GM12801 (cell line): ENCODE data around the gene FLAD1.
A peak's percentile ranks its signal among the peaks of the same experiment; 100 is the strongest.

ENCODE experiments used
- CTCF ChIP-seq: IDR thresholded peaks from one replicate; pipeline ENCODE4 v1.5.1; 2011; ENCODE audit warnings: control low read depth; ENCODE audit not compliant: insufficient read length; ENCODE audit errors: extremely low read depth

The FLAD1 gene

GRCh38 chr1:155012776-155013602 is 29.8 kb downstream of the FLAD1 start:
- TF ChIP-seq CTCF, result no peak

- no peak for TF ChIP-seq CTCF
Observed at GRCh38 chr1:155013632-155014031, 30.5 kb downstream of the FLAD1 start.

DNA sequence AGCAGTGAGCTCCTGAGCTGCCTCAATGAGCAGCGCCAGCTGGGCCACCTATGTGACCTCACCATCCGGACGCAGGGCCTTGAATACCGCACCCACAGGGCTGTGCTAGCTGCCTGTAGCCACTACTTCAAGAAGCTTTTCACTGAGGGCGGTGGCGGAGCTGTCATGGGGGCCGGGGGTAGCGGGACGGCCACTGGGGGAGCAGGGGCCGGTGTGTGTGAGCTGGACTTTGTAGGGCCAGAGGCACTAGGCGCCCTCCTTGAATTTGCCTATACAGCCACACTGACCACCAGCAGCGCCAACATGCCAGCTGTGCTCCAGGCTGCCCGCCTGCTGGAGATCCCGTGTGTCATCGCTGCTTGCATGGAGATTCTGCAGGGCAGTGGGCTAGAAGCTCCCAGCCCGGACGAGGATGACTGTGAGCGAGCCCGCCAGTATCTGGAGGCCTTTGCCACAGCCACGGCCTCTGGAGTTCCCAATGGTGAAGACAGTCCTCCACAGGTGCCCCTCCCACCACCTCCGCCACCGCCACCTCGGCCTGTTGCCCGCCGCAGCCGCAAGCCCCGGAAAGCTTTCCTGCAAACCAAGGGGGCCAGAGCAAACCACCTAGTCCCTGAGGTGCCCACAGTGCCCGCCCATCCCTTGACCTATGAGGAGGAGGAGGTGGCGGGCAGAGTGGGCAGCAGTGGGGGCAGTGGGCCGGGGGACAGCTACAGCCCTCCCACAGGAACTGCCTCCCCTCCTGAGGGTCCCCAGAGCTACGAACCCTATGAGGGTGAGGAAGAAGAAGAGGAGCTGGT is 31.8 kb downstream of the FLAD1 start:
- TF ChIP-seq CTCF, result no peak

- no peak for TF ChIP-seq CTCF
Observed at GRCh38 chr1:155015527-155016230, 32.5 kb downstream of the FLAD1 start.

DNA sequence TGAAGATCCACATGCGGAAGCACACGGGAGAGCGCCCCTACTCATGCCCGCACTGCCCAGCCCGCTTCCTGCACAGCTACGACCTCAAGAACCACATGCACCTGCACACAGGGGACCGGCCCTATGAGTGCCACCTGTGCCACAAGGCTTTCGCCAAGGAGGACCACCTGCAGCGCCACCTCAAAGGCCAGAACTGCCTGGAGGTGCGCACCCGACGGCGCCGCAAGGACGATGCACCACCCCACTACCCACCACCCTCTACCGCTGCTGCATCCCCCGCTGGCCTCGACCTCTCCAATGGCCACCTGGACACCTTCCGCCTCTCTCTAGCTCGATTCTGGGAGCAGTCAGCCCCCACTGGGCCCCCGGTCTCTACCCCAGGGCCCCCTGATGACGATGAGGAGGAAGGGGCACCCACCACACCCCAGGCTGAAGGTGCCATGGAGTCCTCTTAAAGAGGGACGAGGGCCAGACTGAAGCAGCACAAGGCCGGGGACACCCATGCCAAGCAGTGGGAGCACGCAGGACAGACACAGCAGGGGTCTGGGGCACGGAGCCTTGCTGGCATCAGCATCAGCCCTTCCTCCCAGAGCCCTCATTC is 33.2 kb downstream of the FLAD1 start:
- no peak for TF ChIP-seq CTCF

DNA sequence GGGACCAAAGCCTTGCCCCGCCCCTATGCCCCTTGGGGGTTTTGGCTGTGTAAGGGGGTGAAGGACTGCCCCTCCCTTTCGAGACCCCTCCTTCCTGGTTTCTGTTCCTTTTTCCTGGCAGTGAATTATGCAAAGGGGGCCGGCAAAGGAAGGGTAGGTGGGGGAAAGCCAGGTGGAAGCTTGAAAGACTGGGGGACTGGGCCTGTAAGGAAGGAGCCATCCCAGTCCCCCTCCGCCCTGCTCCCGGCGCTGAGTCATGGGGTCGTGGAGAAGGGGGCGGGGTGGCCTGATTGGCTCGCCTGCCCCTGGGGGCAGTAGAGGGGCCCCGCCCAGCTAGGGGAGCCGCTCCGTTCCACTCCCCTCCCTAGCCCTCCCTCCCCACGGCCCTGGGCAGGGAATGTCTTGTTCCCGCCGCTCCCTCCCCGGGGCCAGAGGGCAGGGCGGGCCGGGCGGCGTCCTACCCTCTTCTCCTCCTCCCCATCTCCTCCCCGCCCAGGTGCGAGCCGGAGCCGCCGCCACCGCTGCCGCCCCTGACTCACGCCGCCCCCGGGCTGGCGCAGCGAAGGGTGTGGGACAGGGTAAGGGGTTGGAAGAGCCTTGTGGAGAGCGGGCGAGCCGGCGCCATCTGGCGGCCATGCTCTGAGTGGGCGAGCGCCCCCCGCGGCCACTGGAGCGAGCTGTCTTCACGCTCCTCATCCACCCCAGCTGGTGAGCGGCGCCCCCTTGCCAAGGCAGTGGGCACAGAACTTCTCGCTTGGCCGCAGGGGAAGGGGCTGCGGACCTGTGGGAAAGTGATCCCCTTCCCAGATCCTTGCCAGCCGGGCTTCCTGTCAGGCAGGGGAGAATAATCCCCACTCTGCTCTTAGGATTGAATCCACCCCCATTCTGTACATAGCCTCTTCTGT is 34.1 kb downstream of the FLAD1 start:
- TF ChIP-seq CTCF, result peak; percentile 41
